Stimulated activated CD8-positive, alpha-beta memory T cell treated with anti-CD3 and anti-CD28 coated beads, Interleukin-15, amount 100 ng/mL, for 4 hours (primary cell): ENCODE data around the gene ADAMTS17.
A peak's percentile ranks its signal among the peaks of the same experiment; 100 is the strongest.
"Not testable (repeated sequence)": the region's sequence is repeated elsewhere in the genome, so short reads cannot be mapped to it uniquely, and the experiment has no call there.

ENCODE experiments used
- DNase-seq, 2 donors: peaks; one replicate each; pipeline ENCODE4 v3.0.0-alpha.2; 2020; ENCODE audit warnings: low read depth in 2 of 2

Gene ADAMTS17

DNA sequence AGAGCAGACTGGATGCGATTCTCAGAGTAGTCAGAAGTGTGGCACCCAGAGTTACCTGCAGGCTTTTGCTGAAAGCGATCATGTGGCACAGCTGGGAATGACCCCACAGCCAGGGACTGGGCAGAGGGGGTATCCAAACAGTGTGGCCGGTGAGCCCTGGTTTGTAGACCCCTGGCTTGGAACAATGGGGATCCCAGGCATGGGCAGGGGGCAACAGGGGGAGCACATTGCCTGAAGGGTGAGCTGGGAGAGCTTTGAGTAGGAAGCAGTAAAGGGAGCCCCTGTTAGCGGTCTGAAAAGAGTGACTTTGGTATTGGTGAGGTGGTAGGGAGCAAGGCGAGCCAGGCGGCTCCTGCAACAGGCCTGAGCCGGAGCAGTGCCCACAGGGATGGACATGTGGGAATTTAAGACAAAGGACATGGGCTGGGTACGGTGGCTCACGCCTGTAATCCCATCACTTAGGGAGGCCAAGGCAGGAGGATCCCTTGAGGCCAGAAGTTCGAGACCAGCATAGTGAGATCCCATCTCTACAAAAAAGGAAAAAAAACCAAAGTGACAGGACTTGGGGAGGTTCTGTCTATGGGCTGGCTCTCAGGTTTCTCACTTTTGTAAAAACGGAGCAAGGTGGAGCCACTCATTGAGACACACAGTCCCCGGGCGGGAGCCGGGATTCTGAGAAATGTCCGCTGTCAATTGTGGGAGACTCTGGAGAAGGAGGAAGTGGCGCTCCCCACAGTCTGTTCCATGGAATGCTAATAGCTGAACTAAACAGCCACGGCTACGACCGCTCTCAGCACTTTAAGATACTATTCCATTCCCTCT, 384.7 kb downstream of the ADAMTS17 start:
- no peak for DNase-seq

DNA sequence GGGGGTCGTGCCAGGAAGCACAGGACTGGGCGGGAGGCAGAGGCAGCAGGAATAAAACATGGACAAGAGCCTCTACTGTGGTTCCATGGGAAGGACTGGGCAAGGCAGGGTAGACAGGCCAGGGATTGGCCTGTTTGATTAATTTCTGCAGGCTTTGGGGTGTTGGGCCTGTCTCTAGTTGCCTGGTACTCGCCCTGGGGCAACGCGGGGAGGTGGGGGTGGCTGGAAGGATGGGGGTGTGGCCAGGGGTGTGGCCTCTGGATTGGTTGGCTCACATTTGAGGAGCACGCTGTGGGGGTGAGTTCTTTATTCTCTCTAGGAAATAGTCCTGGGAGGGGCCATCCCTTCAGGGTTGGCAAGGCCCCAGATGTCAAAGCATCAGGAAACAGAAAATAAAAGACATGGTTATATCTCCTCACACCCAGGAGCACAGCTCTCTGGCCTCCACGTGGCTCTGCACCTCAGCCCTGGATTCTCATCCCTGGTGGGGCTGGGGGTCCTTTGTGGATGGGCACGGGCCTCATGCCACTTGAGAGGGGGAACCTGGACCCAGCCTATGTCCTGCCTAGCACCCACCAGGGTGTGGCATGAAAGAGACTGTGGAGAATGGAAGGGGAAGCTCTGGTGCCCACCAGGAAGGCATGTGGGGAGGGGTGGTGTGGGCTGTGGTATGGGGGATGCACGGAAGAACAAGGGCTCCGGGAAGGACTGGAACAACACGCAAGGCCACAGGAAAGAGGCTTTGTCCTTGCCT, 385.6 kb downstream of the ADAMTS17 start:
- DNase-seq: no peak

DNA sequence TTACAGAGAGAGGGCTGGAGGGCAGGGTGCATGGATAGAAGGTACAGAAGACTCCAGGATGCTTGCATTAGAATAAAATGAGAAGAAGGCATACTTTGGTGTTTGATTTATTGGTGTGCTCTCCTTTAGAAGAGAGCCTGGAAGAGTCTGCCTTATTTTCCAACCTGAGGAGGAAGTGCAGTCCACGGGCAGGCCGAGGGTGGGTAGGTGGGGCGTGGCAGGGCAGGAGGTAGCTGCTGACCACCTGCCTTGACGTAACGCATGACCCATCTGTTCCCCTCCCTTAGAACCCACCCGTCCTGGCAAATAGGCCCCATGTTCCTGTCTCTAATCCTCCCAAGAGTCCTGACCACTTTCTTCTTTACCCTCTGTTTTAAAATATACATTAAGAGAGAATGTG, 386.2 kb downstream of the ADAMTS17 start:
- DNase-seq: no peak

DNA sequence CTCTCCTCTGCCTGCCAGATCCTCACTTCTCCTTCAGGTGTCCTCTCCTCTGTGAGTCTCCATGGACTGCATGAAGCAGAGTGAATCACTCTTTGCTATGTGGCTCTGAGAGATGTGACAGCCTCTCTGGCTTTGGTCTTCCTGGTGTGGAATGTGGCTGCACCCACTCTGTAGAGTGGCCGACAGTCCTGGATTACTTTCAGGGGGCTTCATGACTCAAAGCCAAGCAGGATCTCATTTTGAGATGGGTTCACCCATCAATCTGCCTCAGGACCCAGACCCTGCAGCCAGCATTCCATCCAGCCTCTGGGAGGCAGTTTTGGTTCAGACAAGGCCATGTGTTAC, 386.6 kb downstream of the ADAMTS17 start:
- no peak for DNase-seq

DNA sequence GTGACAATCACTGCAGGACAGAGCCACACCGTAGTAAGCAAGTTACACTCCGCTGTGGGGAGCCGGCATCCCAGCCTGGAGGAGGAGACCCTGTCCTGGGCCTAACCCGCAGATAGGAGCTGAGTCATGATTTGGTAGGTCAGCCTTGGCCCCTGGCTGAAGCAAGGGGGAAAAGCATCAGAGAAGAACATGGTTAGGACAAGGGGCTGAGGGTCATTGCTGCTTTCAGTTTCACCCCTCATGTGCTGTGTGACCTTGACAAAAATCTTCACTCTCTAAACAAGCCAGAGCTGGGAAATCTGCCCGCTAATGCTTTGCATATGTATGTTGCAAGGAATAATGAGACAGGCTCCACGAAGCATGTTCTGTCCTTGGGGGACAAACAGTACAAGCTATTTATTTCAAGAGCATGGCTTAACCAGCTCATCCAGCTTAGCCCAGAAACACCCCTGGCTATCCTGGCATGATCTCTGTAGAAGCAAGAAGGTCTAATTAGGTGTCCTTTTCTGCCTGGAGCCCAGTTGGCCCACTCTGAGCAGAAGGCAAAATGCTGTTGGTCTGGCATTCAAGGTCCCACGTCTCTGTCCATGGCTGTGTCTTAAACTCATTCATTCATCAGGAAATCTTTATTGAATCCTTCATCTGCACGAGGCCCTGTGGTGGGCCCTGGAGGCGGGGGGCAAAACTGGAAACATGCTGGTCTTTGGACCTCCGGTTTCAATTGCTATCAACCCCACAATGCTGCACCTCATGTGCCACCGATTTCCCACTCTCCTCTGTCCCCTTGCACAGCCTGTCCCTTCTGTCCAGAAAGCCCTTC, 387.2 kb downstream of the ADAMTS17 start:
- DNase-seq: no peak

DNA sequence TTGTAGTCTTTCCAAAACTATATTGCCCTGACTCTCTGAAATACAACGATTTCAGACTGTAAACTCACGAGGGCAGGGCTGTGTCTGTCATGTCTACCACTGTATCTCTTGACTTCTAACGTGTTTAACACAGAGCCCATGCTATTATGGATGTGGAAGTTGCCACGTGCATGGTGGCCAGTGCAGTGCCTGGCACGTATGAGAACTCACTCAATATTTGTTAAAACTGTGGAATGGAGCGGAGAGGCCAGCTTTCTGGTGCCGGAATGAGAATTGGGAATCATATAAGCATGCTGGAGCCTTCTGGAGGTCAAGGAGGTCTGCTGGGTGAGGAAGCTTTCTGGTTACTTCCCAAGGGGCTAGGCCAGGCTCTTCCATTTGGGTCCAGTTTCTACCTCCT, 387.9 kb downstream of the ADAMTS17 start:
- no peak for DNase-seq

DNA sequence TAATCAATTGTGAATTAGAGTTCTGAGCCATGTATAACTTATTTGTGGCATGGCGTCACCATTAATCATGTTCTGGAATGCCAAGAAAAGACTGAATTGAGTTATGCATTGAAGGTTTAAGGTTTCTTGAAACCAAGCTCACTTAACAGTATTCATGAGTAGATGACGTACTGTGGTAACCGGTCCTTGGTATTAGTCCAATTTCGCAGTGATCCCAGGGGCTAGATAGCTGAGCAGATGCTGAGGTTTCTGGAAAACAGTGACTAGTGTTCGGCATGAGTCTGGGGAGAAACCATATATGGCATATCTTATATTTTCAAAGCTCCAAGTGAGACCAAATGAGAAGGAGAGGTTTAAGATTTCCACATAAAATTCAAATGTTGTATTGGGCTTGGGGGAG, 390.3 kb downstream of the ADAMTS17 start:
- no peak for DNase-seq

DNA sequence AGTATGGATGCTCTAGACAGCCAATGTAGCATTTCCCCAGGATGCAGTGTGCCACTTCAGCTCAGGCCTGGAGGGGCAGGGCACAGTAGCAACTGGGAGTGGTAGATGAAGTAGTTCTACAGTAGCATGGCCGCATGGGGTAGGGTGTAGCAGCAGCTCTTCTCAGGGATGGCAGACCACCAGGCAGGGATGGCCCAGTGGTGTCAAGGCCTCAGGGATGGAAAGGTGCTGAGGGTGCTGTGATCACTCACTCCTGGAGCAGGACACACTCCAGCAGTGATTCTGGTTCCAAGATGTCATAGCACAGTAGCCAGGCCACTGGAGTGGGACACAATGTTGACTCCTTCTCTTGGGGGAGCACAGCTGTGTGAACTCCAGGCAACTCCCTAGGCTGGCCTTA, 397.6 kb downstream of the ADAMTS17 start:
- DNase-seq: no peak

DNA sequence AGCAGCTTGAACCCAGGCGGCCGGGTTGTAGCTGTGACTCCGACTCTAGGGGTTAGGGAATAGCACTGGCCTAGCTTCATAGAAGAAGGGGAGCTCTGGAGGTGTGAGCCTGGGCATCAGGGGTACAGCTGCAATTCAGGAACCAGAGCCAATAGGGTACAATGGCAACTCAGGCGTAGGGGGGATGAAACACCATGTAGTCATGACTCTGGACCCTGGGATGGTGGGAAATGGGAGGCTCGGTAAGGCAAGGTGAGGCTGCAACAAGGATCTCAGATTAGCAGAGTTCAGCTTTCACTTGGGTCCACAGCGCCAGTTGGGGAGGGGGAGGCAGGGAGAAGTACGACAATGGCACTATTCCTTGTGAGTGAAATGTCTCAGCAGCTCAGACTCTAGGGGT, 398.3 kb downstream of the ADAMTS17 start:
- no peak for DNase-seq

DNA sequence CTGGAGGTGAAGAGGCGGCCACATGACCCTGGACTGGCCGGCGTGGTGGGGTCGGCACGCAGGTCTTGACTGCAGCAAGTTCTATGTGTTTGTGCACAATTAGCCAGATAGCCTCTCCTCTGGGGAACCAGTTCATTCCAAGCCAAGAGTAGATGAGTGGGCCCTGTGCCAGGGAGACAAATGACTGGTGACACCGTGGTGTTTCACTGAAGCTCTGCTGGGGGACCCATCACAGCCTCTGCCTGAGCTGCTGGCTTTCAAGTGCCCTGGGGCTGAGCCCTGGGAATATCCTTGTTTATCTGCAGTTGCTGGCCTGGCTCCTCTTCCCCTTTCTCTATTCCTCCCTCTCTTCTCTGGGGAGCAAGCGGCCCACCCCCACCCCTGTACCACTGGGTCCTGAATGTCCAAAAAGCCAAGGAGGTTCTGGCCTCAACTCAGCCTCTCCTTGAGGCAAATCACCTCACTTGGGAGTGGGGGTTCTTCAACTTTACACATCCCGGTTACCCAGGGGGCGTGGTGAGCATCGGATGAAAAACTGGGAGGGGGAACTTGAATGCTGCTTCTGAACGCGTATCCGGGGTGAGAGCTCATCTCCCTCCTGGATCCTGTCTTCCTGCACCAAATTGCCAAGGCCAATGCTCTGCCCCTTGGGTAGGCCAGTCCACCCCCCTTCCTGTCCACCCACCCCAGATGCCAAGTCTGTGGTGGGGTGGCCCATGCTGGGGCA, 408.9 kb downstream of the ADAMTS17 start:
- DNase-seq: no peak

DNA sequence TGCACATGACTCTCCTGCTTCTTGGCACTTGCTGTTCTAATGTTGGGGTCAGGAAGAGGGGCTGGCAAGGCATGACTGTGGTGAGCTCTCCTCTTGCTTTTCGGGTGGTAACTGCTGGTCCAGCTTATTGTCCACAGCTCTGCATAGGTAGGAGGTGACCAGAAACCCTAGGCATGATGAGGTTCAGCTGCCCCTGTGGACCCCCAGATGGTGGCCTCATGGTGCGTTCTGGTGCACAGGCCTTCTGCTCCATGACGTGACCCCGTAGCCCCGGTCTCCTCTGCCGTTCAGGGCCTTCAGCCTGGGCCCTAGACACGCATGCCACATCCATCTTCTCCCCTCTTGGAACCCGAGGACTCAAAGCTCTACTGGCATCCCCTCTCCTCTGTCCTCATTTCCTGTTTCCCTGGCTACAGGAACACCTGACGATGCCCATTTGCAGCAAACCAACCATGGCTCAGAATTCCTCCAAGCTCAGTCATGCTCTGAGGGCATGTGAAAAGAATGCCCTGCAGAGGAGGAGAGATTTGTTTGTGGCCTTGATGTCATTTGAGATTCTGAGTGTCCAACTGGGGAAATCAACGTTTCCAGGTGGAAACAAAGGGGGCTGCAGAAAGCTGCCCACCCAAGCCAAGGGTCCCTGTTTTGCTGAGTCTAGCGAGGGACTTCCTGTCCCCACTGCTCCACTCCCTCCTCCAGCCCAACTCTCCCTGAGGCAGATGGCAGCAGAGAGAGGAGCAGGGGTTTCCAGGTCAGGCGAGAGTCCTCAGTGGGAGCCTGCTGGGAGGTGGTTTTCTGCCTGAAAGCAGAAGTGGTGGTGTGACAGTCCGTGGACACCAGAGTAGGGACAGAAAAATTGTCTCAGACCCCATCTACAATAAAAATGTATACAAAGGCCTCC, 409.8 kb downstream of the ADAMTS17 start:
- no peak for DNase-seq

DNA sequence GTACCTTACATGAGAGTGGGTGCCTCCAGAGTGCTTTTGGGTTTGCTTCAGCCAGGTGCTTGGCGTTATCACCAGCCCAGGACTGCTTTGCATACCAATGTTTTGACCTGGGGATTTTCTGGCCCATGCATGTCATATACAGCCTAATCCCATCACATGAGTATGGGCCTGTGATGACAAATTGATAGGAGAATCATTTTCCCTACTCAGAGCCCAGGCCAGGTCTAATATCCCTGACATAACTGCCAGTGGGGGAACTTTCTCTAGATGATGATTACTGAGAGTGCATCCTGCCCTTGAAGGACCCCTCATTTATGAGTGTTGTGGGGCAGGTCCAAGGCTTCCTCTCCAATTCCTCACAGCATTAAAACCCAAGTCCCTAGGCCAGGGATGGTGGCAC, 411.1 kb downstream of the ADAMTS17 start:
- no peak for DNase-seq

DNA sequence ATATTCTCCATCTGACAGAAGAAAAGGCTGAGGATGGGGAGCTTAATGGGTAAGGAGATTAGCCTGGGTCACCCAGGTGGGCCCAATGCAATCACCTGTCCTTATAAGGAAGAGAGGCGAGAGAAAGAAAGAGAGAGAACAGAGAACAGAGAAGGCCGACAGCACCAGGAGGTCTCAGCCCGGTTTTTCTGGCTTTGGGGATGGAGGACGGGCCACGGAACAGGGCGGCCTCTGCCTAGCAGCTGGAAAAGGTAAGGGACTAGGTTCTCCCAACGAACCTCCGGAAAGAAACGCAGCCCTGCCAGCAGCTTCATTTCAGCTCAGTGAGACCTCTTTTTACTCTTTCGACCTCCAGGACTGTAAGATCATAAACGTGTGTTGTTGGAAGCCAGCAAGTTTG, 412.5 kb downstream of the ADAMTS17 start:
- no peak for DNase-seq

DNA sequence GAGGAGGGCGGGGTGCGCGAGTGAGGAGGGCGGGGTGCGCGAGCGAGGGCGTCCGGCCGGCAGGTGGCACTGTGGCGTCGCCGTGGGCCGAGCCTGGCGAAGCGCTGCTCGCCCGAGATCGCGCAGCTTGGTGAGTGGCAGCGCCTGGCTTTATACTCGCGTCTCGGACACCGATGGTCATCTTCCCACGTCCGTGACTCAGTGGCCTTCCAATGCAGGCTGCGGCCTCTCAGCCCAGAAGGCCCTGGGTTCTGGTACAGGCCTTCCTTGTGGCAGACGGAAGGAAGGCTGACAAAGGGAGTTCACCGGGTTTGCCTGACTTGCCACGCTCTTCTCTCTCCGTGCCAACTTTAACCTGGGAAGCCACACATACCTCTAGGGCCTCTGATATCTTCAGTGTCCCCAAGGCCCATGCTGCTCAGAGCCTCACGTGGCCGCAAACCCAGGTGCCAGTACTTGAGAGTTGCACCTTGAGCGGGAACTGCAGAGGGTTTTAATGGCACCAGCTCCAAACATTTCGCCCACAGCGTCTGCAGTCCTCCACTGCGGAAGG, 413.3 kb downstream of the ADAMTS17 start:
- peak; percentile 71 to 80 for DNase-seq

DNA sequence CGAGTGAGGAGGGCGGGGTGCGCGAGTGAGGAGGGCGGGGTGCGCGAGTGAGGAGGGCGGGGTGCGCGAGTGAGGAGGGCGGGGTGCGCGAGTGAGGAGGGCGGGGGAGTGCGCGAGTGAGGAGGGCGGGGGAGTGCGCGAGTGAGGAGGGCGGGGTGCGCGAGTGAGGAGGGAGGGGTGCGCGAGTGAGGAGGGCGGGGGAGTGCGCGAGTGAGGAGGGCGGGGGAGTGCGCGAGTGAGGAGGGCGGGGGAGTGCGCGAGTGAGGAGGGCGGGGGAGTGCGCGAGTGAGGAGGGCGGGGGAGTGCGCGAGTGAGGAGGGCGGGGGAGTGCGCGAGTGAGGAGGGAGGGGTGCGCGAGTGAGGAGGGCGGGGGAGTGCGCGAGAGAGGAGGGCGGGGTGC, 415.2 kb downstream of the ADAMTS17 start:
- DNase-seq: not testable (repeated sequence)

DNA sequence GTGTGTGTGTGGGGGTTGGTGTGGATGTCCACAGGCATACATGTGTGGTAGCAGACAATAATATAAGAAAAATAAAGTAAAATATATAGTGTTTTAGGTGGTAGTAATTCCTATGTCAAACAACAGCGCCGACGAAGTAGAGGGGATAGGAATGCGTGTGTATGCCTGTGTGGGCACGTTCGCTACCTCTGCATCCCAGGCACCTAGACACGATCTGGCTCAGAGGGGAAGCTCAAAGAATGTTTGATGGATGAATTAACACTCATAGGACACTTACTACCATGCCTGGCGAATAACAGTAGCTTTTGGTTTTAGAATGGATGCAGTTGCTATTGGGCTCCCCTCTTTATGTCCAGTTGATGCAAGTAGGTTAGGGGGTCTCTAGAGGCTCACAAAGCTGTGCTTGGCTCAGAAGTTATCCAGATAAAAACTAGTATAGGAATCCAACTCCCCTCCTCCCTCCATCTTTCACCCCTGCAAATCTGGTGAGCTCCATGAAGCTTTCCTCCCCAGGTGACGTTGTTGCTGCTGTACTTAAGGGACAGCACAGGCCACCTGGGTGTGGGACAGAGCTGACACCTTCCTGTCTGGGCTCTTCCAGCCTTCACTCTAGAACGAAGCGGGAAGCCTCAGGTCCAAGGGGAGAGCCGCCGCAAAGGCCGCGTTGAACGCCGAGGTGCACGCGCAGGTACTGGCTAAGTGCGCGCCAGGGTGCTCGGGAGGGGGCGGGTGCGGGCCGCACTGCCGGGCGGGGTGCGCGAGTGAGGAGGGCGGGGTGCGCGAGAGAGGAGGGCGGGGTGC, 415.9 kb downstream of the ADAMTS17 start:
- DNase-seq: peak; percentile 51 to 65

DNA sequence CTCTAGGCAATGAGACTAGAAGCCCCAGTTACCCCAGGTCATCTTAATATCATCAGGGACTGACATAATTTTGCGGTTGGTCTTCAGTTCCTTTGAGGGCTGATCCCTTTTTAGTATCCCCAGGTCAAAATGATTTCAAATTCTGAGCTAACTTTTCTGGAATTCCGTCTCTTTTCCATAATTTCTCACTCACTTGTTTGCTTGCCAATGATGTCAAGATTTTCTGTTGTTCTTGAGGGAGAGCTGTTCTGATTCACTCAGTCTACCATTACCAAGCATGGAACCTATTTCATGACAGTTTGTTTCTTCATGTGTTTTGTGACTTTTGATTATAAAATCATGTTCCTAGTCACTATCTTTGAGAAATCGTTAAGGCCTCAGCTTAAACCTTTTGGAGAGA, 418.1 kb downstream of the ADAMTS17 start:
- no peak for DNase-seq
